Right lobe of liver (tissue), 6 donors: Measurements from ENCODE around the gene JAM3. TPM values are rescaled to one million over a fixed set of nuclear protein-coding genes. Genes with fewer than 3 reads are reported as not detected.

Experiments used
- ATAC-seq, 4 donors: fragments of 200-7000 bp; cut with Tn5 transposase; one replicate each; pipeline ENCODE4 v1.9.1; 2020; ENCODE audit warnings: mild to moderate bottlenecking in 4 of 4, moderate library complexity in 4 of 4
- DNase-seq, 3 donors: peaks; one replicate each; pipeline ENCODE4 v3.0.0-alpha.2; 2020
- H3K27ac ChIP-seq, 3 donors: fragments of 200-600 bp; one replicate each; pipeline ENCODE4 v1.8.0; 2022
- H3K27me3 ChIP-seq, 2 donors: fragments of 200-600 bp; one replicate each; pipeline ENCODE4 v1.8.0; 2022
- H3K36me3 ChIP-seq, 4 donors: fragments of 200-600 bp; sonication (generic) in 1 of 4; one replicate each; pipeline versions ENCODE4 v1.5.1 to v1.8.0; 2017 to 2022; ENCODE audit warnings: control low read depth in 1 of 4
- H3K4me1 ChIP-seq, 4 donors: fragments of 200-600 bp; sonication (generic) in 1 of 4; one replicate each; pipeline versions ENCODE4 v1.5.1 to v1.8.0; 2017 to 2022; ENCODE audit warnings: control low read depth in 1 of 4
- H3K4me3 ChIP-seq, 3 donors: fragments of 200-600 bp; one replicate each; pipeline ENCODE4 v1.8.0; 2022
- H3K9me3 ChIP-seq, 4 donors: fragments of 200-600 bp; sonication (generic) in 1 of 4; one replicate each; pipeline versions ENCODE4 v1.5.1 to v1.8.0; 2017 to 2022; ENCODE audit warnings: control low read depth in 1 of 4
- CTCF ChIP-seq, 4 donors: fragments of 200-600 bp in 3 of 4; fragments of 450-650 bp in 1 of 4; IDR thresholded peaks; one replicate each; pipeline versions ENCODE4 v1.5.1 to v1.8.0; 2016 to 2022; ENCODE audit warnings: antibody characterized with exemption in 4 of 4, mild to moderate bottlenecking in 2 of 4
- POLR2A ChIP-seq: fragments of 450-650 bp; IDR thresholded peaks from one replicate; pipeline ENCODE4 v1.6.1; 2017; ENCODE audit warnings: antibody characterized with exemption, mild to moderate bottlenecking
- WGBS: methylation state at CpG from one replicate; pipeline ENCODE4 v1.1.6; 2018; ENCODE audit warnings: low coverage, low lambda C conversion rate; ENCODE audit not compliant: insufficient coverage; ENCODE audit errors: missing lambda C conversion rate; 5-methylcytosine and 5-hydroxymethylcytosine counted together
- intact Hi-C, 2 donors: fragments of 100-400 bp; cut with DNase I; formaldehyde crosslinking; loops; one replicate each; pipeline versions ENCODE4 v1.11.2 to v1.14.1; 2022
- total RNA-seq, 6 experiments: library from RNA; depleted of rRNA in 2 of 6; stranded (reverse); fragments of >200 nt in 2 of 6; fragmentation: NEBNext Ultra II Directional in 3 of 6; extraction: Animal tissue kit (Norgen Biotek cat#: 25700) in 3 of 6; gene quantifications; one replicate each; pipeline versions ENCODE4 v1.1.0 to v1.2.4, GENCODE V29; 2016 to 2023
- donor health status: DM: no; HTN: yes; CAD: no.
- donor health status: DM: no; HTN: no; CAD: no.
- donor health status: DM: no; HTN: no; CAD: no.
- donor health status: DM: no; HTN: yes; CAD: no.
- donor health status: DM: no; HTN: yes; CAD: no.

Gene JAM3
- total RNA-seq, 6 experiments from 2014 or later, result 0.86 to 2.5 (median 1.6) TPM

GRCh38 chr11:134159652-134160051, 90.8 kb downstream of the JAM3 start:
- no peak for DNase-seq
- intact Hi-C loops, result no loop called here
- H3K36me3 ChIP-seq, result peaks cover 0 to 66% (median 19%) of the 10 kb centered on the region in 4 donors

GRCh38 chr11:134164490-134165370, 95.9 kb downstream of the JAM3 start:
- DNase-seq (no peak), ATAC-seq (no peak)
- Histone ChIP-seq H3K27ac (no peak overlapping the region), H3K36me3 (peaks cover 0 to 35% (median 16%) of the 10 kb centered on the region in 4 donors), H3K27me3 (no peaks in the 10 kb centered on the region), H3K4me3 (no peak overlapping the region), H3K9me3 (no peaks in the 10 kb centered on the region), H3K4me1 (no peaks in the 10 kb centered on the region)
- intact Hi-C loops, result no loop called here
- 98% methylated on average over 8 of the region's 11 CpGs for WGBS
- TF ChIP-seq POLR2A, result no peak
- no peak for TF ChIP-seq CTCF (IDR thresholded peaks at IDR 0.05)

More at GRCh38 chr11:134159652-134160051, 90.8 kb downstream of the JAM3 start:
- no peaks in the 10 kb centered on the region for H3K4me1 ChIP-seq
- ATAC-seq, result no peak
- no peaks in the 10 kb centered on the region for H3K27me3 ChIP-seq
- no peaks in the 10 kb centered on the region for H3K9me3 ChIP-seq
- no peak for TF ChIP-seq POLR2A
- TF ChIP-seq CTCF (IDR thresholded peaks at IDR 0.05), result no peak
- no peak overlapping the region for H3K4me3 ChIP-seq
- no CpG with 5 or more reads among the region's 9 CpGs for WGBS
- no peak overlapping the region for H3K27ac ChIP-seq

GRCh38 chr11:134170177-134170918, 101.5 kb downstream of the JAM3 start:
- H3K27me3 ChIP-seq, result no peaks in the 10 kb centered on the region
- H3K4me1 ChIP-seq, result peaks cover 0 to 7% (median 0%) of the 10 kb centered on the region in 4 donors
- intact Hi-C loops, result no loop called here
- no peak overlapping the region for H3K27ac ChIP-seq
- no peaks in the 10 kb centered on the region for H3K9me3 ChIP-seq
- TF ChIP-seq CTCF (IDR thresholded peaks at IDR 0.05) (no peak), POLR2A (no peak)
- ATAC-seq, result peak; percentile 69 to 92 (median 80)
- H3K36me3 ChIP-seq, result peaks cover 0 to 27% (median 8%) of the 10 kb centered on the region in 4 donors
- no peak overlapping the region for H3K4me3 ChIP-seq
- 53% methylated on average over 6 of the region's 6 CpGs for WGBS
- no peak for DNase-seq

- WGBS, result 100% methylated on average over 5 of the region's 5 CpGs
- DNase-seq (no peak), ATAC-seq (no peak)
- Histone ChIP-seq H3K27ac (no peak overlapping the region), H3K4me3 (no peak overlapping the region), H3K27me3 (no peaks in the 10 kb centered on the region), H3K4me1 (peaks cover 0 to 7% (median 0%) of the 10 kb centered on the region in 4 donors), H3K9me3 (no peaks in the 10 kb centered on the region), H3K36me3 (peaks cover 0 to 33% (median 8%) of the 10 kb centered on the region in 4 donors)
- no peak for TF ChIP-seq POLR2A
- intact Hi-C loops, result no loop called here
These were observed 102.0 kb downstream of the JAM3 start for GRCh38 chr11:134170919-134171281.

DNA sequence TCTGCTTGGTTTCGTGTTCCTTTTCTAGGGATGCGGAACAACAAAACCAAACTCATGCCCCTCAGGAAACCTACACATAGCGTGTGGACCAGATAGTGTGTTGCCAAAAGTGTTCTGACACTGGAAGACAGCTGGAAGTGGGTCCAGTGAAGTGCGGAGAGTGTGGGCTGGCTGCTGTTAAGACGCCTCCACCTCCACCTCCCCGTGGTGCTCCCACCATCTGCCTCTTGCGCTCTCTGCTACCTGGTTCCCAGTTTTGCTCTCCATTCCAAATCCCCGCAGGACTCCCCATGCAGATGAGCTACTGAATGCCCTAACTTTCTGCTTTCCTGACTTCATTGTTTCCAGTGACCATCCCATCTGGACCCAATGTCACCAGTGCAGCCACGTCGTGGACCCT, 103.1 kb downstream of the JAM3 start:
- ATAC-seq (no peak), DNase-seq (no peak)
- WGBS, result 89% methylated on average over 7 of the region's 10 CpGs
- TF ChIP-seq POLR2A (no peak), CTCF (IDR thresholded peaks at IDR 0.05) (no peak)
- intact Hi-C loops, result no loop called here
- Histone ChIP-seq H3K4me1 (peaks cover 0 to 7% (median 0%) of the 10 kb centered on the region in 4 donors), H3K4me3 (no peak overlapping the region), H3K9me3 (no peaks in the 10 kb centered on the region), H3K36me3 (peaks cover 0 to 43% (median 9%) of the 10 kb centered on the region in 4 donors), H3K27ac (no peak overlapping the region), H3K27me3 (no peaks in the 10 kb centered on the region)
